Endothelial cell of umbilical vein (primary cell): ENCODE data around the gene SST. TPM values are rescaled to one million over a fixed set of nuclear protein-coding genes. Genes with fewer than 3 reads are reported as not detected.

Experiments
- BruUV-seq: library from RNA; stranded (reverse); fragments of 400-500 nt; replicated peaks from 2 replicates; lab custom pipeline; 2021; lab: Mats Ljungman, UMichigan
- CTCF ChIA-PET: fragments of 300-600, 350-600 bp; sonication (Branson Sonifier 250); formaldehyde crosslinking; loops from one replicate; lab custom pipeline; 2021; ENCODE audit warnings: antibody characterized with exemption, inconsistent platforms; lab: Charles Lee
- POLR2A ChIA-PET: fragments of 300-600, 350-600 bp; sonication (Branson Sonifier 250); formaldehyde crosslinking; loops from one replicate; lab custom pipeline; 2021; ENCODE audit warnings: antibody characterized with exemption, inconsistent platforms; lab: Charles Lee
- DNase-seq: peaks from one replicate; pipeline ENCODE4 v3.0.0-alpha.2; 2011; ENCODE audit warnings: low read depth, low spot score
- FAIRE-seq: peaks from 2 replicates; lab custom pipeline; 2011; peaks lifted over from hg19 to GRCh38; lab: Jason Lieb, UNC
- H2AFZ ChIP-seq: 2 replicates; pipeline ENCODE4 v1.6.0; 2012; ENCODE audit warnings: low read depth, low read length, control low read depth, inconsistent platforms
- H3K27ac ChIP-seq: 2 replicates; pipeline ENCODE4 v1.5.1; 2011; ENCODE audit warnings: low read depth, mild to moderate bottlenecking, control low read depth, low read length, moderate library complexity; ENCODE audit not compliant: insufficient read depth
- H3K27me3 ChIP-seq, 2 experiments: 2 replicates each; pipeline versions ENCODE4 v1.6.0 to v1.6.1; 2011; ENCODE audit warnings: low read length in 2 of 2, mixed read lengths in 1 of 2; ENCODE audit not compliant: control insufficient read depth in 2 of 2, insufficient read depth in 2 of 2
- H3K36me3 ChIP-seq, 2 experiments: 2 replicates in 1 of 2; 3 replicates in 1 of 2; pipeline ENCODE4 v1.5.1; 2011; ENCODE audit warnings: low read length in 2 of 2, mild to moderate bottlenecking in 1 of 2, moderate library complexity in 1 of 2; ENCODE audit not compliant: control insufficient read depth in 2 of 2, insufficient read depth in 2 of 2; ENCODE audit errors: extremely low read depth in 1 of 2
- H3K4me1 ChIP-seq: 3 replicates; pipeline ENCODE4 v1.5.1; 2011; ENCODE audit warnings: mild to moderate bottlenecking, low read length; ENCODE audit not compliant: control insufficient read depth, insufficient read depth; ENCODE audit errors: extremely low read depth
- H3K4me2 ChIP-seq: 2 replicates; pipeline ENCODE4 v1.6.1; 2011; ENCODE audit warnings: low read length, control low read depth, mixed read lengths; ENCODE audit not compliant: insufficient read depth
- H3K4me3 ChIP-seq, 3 experiments: fragments of 200-600 bp in 1 of 3; sonication (generic), shearing (Covaris generic) in 1 of 3; replicated peaks in 1 of 3; 2 replicates each; pipeline ENCODE4 v1.5.1; 2011 to 2016; ENCODE audit warnings: control low read depth in 3 of 3, low read length in 3 of 3, mild to moderate bottlenecking in 2 of 3, inconsistent platforms in 1 of 3, low read depth in 1 of 3, moderate library complexity in 1 of 3; ENCODE audit not compliant: insufficient read depth in 1 of 3
- H3K79me2 ChIP-seq: 2 replicates; pipeline ENCODE4 v1.6.0; 2012; ENCODE audit warnings: low read length, inconsistent platforms; ENCODE audit not compliant: control insufficient read depth, insufficient read depth
- H3K9ac ChIP-seq: replicated peaks from 2 replicates; pipeline ENCODE3; 2011; ENCODE audit warnings: low read length, control low read depth; ENCODE audit not compliant: insufficient read depth; ENCODE audit errors: extremely low read depth
- H3K9me1 ChIP-seq: replicated peaks from 3 replicates; pipeline ENCODE4 v1.6.0; 2011; ENCODE audit warnings: mild to moderate bottlenecking, low read length; ENCODE audit not compliant: control insufficient read depth, insufficient read depth; ENCODE audit errors: extremely low read depth
- H3K9me3 ChIP-seq: replicated peaks from 2 replicates; pipeline ENCODE4 v1.5.1; 2012; ENCODE audit warnings: low read length, inconsistent platforms; ENCODE audit not compliant: control insufficient read depth, insufficient read depth
- H4K20me1 ChIP-seq: replicated peaks from 2 replicates; pipeline ENCODE3; 2011; ENCODE audit warnings: mild to moderate bottlenecking, low read length; ENCODE audit not compliant: control insufficient read depth, insufficient read depth; ENCODE audit errors: extremely low read depth
- EZH2 ChIP-seq: IDR thresholded peaks from 2 replicates; pipeline ENCODE4 v1.6.1; 2012; ENCODE audit warnings: borderline replicate concordance, low read depth, mild to moderate bottlenecking, moderate library complexity, low read length, inconsistent platforms; ENCODE audit not compliant: severe bottlenecking
- GATA2 ChIP-seq: IDR thresholded peaks from 2 replicates; pipeline ENCODE4 v1.7.0; 2011; ENCODE audit warnings: low read depth, mild to moderate bottlenecking, moderate library complexity, mixed read lengths, low read length; ENCODE audit not compliant: insufficient read length, insufficient read depth
- JUN ChIP-seq: IDR thresholded peaks from 2 replicates; pipeline ENCODE4 v1.6.1; 2011; ENCODE audit warnings: borderline replicate concordance, low read depth; ENCODE audit not compliant: insufficient read length, insufficient read depth
- MYC ChIP-seq: IDR thresholded peaks from one replicate; pipeline ENCODE4 v1.6.1; 2011; ENCODE audit warnings: mild to moderate bottlenecking, low read depth, low read length
- POLR2A ChIP-seq: IDR thresholded peaks from 2 replicates; pipeline ENCODE4 v1.6.1; 2012; ENCODE audit warnings: low read depth, mild to moderate bottlenecking, control low read depth, low read length
- POLR2AphosphoS5 ChIP-seq: IDR thresholded peaks from 2 replicates; pipeline ENCODE4 v1.6.1; 2012; ENCODE audit warnings: low read depth, mild to moderate bottlenecking, control low read depth, low read length, moderate library complexity; ENCODE audit not compliant: insufficient read depth
- dilution Hi-C: fragments of 300-500 bp; cut with MboI; formaldehyde crosslinking; loops from one replicate; pipeline ENCODE4 v1.15.0; 2019; ENCODE audit warnings: low sequenced_read_pairs; ENCODE audit not compliant: extremely low pct_ligation_motif_present
- intact Hi-C: fragments of 100-400 bp; cut with micrococcal nuclease; formaldehyde crosslinking; loops from one replicate; pipeline ENCODE4 v1.10.0; 2022
- polyA plus RNA-seq, 4 experiments: library from polyadenylated mRNA; depleted of rRNA in 3 of 4; stranded (reverse) in 3 of 4; unstranded in 1 of 4; fragments of >200 nt; gene quantifications; 2 replicates each; pipeline versions ENCODE4 v1.2.1 to v1.2.3, GENCODE V29; 2011 to 2012; ENCODE audit warnings: missing spikeins in 1 of 4
- total RNA-seq: library from RNA; stranded (reverse); gene quantifications from 2 replicates; pipeline ENCODE4 v1.2.3, GENCODE V29; 2021
- TF ChIP-seq, protein P1 (sequence below): IDR thresholded peaks from 2 replicates; pipeline ENCODE4 v1.6.1; 2011; ENCODE audit not compliant: insufficient read depth, insufficient read length
- TF ChIP-seq, protein P2 (sequence below), 2 donors: IDR thresholded peaks; 1 replicate in 1 of 2; 2 replicates in 1 of 2; pipeline ENCODE4 v1.5.1; 2011; ENCODE audit warnings: low read length in 2 of 2, mild to moderate bottlenecking in 2 of 2, moderate library complexity in 2 of 2, control low read depth in 1 of 2, inconsistent platforms in 1 of 2, low read depth in 1 of 2; ENCODE audit not compliant: insufficient read depth in 1 of 2; ENCODE audit errors: extremely low read depth in 1 of 2

SST gene
- total and polyA plus RNA-seq, 2 donors (not counting 3 experiments of a cell fraction or from before 2014, with no cell fraction given), result not detected

DNA sequence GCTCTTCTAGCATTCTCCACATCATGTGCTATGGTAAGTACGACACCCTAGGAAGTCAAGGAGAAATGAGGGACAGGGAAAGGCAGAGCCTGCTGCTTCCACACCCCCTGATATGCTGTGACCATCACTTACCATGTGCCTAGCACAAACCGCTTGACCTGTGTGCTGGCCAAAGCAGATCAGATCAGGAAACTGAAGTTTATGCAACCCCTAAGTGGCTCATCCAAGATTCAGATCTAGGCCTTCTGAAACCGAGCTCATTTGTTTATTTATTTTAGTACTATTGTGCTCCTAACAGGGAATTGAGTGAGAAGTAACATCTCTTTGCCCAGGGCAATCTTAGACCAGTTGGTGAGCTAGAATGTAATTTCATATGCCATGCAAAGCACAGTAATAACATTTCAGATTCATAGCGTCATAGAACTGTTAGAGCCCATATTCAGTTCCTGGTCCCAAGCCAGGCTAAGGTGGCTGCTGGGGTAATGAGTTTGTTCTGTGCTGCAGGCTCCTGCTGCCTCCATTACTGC is 32.4 kb upstream of the SST start, which contains the start of gene RTP2:
RTP2 (minus strand) TSS at position 51 of the 527 bp plus-strand sequence. CDS start 429 bp downstream, outside the sequence.
- no peaks in the 10 kb centered on the region for H3K9me3 ChIP-seq
- H3K27ac ChIP-seq, result no peak within 1 kb of the TSS
- BruUV-seq, result no TSS peak
- H3K79me2 ChIP-seq, result no peaks in the 10 kb centered on the region
- intact Hi-C loops (no loop called here), dilution Hi-C loops (no loop called here)
- TF ChIP-seq POLR2A (no peak), JUN (no peak), MYC (no peak), POLR2AphosphoS5 (no peak), EZH2 (no peak), GATA2 (no peak)
- TF ChIP-seq, protein P1, sequence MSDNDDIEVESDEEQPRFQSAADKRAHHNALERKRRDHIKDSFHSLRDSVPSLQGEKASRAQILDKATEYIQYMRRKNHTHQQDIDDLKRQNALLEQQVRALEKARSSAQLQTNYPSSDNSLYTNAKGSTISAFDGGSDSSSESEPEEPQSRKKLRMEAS, result no peak
- TF ChIP-seq, protein P2, sequence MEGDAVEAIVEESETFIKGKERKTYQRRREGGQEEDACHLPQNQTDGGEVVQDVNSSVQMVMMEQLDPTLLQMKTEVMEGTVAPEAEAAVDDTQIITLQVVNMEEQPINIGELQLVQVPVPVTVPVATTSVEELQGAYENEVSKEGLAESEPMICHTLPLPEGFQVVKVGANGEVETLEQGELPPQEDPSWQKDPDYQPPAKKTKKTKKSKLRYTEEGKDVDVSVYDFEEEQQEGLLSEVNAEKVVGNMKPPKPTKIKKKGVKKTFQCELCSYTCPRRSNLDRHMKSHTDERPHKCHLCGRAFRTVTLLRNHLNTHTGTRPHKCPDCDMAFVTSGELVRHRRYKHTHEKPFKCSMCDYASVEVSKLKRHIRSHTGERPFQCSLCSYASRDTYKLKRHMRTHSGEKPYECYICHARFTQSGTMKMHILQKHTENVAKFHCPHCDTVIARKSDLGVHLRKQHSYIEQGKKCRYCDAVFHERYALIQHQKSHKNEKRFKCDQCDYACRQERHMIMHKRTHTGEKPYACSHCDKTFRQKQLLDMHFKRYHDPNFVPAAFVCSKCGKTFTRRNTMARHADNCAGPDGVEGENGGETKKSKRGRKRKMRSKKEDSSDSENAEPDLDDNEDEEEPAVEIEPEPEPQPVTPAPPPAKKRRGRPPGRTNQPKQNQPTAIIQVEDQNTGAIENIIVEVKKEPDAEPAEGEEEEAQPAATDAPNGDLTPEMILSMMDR (IDR thresholded peaks at IDR 0.05; ENCODE audit: extremely low read depth in 1 of 2, insufficient read depth in 1 of 2, low read depth in 1 of 2, low read length in 2 of 2), result no peak
- no peak for FAIRE-seq
- no peak within 1 kb of the TSS for H3K9ac ChIP-seq
- POLR2A ChIA-PET, result no interaction called here
- no peaks in the 10 kb centered on the region for H4K20me1 ChIP-seq
- no peak for DNase-seq
- no peaks in the 10 kb centered on the region for H3K27me3 ChIP-seq
- H2AFZ ChIP-seq, result no peak within 1 kb of the TSS
- no peak within 1 kb of the TSS for H3K4me3 ChIP-seq
- no peak within 1 kb of the TSS for H3K4me2 ChIP-seq
- H3K9me1 ChIP-seq, result no peaks in the 10 kb centered on the region
- H3K4me1 ChIP-seq, result no peaks in the 10 kb centered on the region
- no peaks in the 10 kb centered on the region for H3K36me3 ChIP-seq
- CTCF ChIA-PET, result interaction anchor here (0.6 to 3.7 kb wide), 6 partner anchors 10 to 34 kb away, joined by 3 to 22 read pairs (median 3); no protein-coding TSS in a partner anchor
